ENCODE measurements around the gene PIRT.

DNA sequence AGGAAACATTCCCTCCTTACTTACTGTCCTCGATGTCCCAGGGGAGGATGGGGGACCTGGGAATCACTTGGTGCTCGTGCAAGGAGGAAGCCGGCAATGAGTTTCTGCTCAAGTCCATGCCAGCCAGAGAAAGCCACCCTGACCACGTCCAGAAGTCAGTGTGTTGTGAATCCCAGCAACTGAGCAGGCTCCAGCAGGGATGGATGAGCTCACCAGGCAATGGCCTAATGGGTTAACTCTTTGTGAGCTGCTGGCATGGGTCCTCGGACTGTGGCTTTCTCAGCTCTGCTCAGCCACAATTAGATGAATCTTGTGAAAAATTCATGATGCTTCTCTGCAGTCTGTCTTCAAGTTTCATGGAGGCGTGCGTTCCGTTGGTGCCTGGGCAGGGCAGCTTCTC, at the start of gene PIRT:
- TF ChIP-seq, protein P1, sequence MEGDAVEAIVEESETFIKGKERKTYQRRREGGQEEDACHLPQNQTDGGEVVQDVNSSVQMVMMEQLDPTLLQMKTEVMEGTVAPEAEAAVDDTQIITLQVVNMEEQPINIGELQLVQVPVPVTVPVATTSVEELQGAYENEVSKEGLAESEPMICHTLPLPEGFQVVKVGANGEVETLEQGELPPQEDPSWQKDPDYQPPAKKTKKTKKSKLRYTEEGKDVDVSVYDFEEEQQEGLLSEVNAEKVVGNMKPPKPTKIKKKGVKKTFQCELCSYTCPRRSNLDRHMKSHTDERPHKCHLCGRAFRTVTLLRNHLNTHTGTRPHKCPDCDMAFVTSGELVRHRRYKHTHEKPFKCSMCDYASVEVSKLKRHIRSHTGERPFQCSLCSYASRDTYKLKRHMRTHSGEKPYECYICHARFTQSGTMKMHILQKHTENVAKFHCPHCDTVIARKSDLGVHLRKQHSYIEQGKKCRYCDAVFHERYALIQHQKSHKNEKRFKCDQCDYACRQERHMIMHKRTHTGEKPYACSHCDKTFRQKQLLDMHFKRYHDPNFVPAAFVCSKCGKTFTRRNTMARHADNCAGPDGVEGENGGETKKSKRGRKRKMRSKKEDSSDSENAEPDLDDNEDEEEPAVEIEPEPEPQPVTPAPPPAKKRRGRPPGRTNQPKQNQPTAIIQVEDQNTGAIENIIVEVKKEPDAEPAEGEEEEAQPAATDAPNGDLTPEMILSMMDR (IDR thresholded peaks at IDR 0.05), result no peak
- TF ChIP-seq POLR2A (IDR thresholded peaks at IDR 0.05), result no peak

Data from heart left ventricle (tissue), 13 donors.